Frontal cortex (tissue), 4 donors: ENCODE results near the gene CUL7. TPM values are rescaled to one million over a fixed set of nuclear protein-coding genes. Genes with fewer than 3 reads are reported as not detected.
A peak's percentile ranks its signal among the peaks of the same experiment; 100 is the strongest.
"Not testable (repeated sequence)": the region's sequence is repeated elsewhere in the genome, so short reads cannot be mapped to it uniquely, and the experiment has no call there.

Experiments
- DNase-seq, 2 donors: peaks; one replicate each; pipeline ENCODE4 v3.0.0; 2012; ENCODE audit warnings: low spot score in 2 of 2
- FAIRE-seq: peaks from 2 replicates; lab custom pipeline; 2012; peaks lifted over from hg19 to GRCh38; lab: Jason Lieb, UNC
- total RNA-seq: library from RNA; depleted of rRNA; stranded (reverse); fragments of >200 nt; gene quantifications from one replicate; pipeline ENCODE4 v1.2.3, GENCODE V29; 2014
- donor health status: control.
- donor health status: control.
- donor health status: control.

CUL7 gene
- total RNA-seq, 1 donor from 2014 or later = 12.6 TPM

DNA sequence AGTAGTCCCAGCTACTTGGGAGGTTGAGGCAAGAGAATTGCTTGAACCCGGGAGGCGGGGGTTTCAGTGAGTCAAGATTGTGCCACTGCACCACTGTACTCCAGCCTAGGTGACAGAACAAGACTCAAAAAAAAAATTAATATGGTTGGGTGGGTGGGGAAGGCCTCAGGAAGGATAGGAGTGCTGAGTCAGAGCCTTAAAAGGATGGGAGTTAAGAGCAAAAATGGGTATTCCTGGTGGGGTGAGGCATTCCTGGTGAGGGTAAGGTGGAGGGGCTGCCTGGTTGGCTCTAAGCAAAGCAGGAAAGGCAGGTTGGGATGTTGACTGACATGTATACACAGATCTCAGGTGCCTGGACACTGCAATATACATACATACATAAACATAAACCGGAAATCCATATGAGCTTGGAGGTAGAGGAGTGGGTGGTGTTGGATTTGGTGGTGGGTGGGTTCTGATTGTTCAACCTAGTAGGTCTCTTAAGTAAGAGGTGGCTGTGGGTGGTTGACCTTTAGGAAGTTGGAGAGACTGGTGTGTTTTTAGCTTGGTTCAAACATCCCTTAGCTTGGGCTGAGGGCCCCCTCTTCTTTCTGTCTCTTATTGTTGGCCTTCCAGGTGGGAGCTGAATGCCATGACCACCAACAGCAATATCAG lies 33.5 kb downstream of the CUL7 start:
- DNase-seq (no peak), FAIRE-seq (no peak)

DNA sequence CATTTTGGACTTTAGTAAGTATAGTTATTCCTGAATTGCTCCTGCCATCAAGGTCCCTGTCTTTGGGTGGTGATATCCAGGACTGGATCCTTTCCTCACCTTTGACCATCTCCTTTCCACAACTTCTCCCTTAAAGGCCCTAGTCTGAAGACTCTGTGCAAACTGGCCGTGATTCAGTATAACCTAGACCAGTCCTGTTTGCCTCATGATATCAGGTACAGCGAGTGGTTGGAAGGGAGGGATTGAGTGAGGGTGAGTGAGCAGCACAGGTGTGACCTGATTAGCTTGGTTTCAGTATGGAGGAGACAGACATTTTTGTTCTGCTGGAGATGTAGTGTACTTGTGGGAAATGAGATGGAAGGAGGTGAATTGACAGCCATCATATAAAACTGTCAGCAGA lies 34.5 kb downstream of the CUL7 start:
- FAIRE-seq (no peak), DNase-seq (no peak)

DNA sequence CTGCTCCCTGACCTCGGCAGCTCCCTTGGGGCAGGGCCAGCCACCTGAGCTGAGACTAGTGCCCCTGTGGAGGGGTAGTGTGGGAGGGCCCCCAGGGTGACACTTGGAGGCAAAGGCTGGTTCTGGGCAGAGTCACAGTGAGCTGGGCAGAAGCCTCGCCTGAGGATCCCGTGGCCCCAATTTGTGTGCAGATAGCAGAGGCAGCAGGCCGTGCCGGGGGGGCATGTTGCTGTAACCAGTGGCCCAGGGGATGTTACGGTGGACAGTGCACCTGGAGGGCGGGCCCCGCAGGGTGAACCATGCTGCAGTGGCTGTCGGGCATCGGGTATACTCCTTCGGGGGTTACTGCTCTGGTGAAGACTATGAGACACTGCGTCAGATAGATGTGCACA lies 36.7 kb downstream of the CUL7 start:
- DNase-seq = no peak
- FAIRE-seq = no peak

DNA sequence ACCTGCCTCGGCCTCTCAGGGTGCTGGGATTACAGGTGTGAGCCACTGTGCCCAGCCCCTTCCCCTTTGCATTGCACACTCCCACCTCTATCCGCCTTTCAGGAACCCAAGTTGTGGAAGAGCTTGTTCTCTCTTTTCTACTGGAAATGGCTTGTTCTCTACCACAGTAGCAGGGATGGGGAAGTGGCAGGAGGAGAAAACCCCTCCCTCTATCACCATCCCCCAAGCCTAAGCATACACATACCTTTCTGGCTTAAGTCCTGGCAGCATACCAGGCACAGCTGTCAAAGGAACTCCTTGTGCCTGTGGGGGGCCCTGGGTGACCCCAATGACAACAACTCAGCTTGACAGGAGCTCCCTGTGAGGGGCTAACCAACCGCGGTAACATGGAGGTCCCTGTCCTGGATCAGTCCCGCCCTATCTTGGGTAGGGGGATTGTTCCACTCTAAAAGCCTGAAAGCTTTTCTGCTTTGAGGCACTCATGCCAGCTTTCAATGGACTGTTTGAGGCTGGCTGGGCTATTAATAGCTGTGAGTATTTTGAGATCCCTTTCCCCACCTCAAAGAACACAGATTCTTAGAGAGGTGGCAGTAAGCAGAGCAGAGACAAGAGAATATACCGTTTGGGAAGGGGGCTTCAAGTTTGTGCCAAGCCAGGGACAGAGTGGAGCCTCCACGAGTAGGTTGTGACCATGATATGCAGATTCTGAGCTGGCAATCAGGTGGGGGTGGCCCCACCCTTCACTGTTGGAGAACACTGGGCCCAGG lies 37.3 kb downstream of the CUL7 start:
- no peak for FAIRE-seq
- DNase-seq = no peak

DNA sequence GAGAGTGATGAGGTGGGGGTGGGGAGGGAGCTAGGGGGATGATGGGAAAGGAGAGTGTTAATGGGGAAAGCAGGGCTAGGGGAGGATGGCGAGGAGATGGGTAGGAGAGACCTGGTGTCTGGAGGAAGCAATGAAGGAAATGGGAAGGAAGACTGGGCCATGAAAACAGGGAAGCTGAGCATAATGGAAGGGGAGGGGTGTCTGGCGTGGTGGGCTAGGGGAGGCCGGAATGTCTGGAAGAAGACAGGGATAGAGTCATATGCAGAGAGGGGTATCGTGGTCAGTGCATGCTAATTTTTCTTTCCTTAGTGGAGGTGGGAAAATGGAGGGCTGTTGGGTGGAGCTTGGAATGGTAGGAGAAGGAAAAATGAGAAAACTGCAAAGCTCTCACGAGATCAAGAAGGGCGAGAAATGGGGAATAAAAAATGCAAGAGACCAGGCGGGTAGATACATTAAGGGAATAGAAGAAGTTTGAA lies 39.2 kb downstream of the CUL7 start:
- FAIRE-seq (no peak), DNase-seq (no peak)

GRCh38 chr6:43013843-43014433 lies 39.7 kb downstream of the CUL7 start, which contains the start of the genes KLHDC3 and MEA1:
TSS of gene KLHDC3 (plus strand) at chr6:43014249. CDS start at chr6:43017193, 2,944 bp downstream.
TSS of gene MEA1 (minus strand) at chr6:43013946. CDS start at chr6:43013813, 133 bp downstream.
- FAIRE-seq (peak; percentile 81), DNase-seq (peak; percentile 97 to 99)

- FAIRE-seq (no peak), DNase-seq (no peak)
These were observed 40.4 kb downstream of the CUL7 start for GRCh38 chr6:43013097-43013842.

DNA sequence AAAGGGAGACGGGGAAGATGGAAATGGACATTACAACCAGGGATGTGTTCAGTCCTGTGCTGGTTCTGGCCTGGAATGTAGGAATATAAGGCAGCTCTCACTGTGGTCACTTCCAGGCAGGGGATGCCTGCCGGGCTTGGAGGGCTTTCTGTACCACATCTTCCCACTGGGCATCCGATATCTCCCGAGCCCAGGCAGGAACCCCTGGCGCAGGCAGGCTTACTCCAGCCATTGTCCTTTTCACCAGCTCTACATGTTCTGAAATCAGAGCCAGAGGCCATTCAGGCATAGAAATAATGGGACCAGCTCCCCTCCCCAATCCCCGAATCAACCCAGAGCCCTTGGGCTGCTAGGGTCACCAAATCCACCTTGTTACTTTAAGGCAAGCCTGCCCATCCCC lies 41.3 kb downstream of the CUL7 start:
- no peak for FAIRE-seq
- no peak for DNase-seq

DNA sequence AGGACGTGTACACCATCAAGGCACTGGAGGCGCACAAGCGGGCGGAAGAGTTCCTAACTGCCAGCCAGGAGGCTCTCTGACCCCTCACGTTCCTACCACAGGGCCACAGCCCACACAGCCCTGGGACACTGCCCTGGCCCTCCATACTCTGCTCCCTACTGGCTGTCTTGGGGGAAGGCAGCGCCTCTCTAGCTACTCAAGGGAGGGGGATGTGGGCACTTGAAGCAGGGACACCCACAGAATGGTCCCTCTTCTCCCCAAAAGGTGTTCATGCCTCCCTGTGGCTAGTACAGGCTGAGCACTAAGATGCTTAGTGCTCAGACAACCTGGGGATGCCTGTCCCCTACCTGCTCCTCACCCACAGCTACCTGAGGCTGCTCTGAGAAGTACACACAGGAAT lies 42.4 kb downstream of the CUL7 start:
- DNase-seq (no peak), FAIRE-seq (no peak)

GRCh38 chr6:43009124-43009523 lies 44.5 kb downstream of the CUL7 start:
- DNase-seq = no peak

DNA sequence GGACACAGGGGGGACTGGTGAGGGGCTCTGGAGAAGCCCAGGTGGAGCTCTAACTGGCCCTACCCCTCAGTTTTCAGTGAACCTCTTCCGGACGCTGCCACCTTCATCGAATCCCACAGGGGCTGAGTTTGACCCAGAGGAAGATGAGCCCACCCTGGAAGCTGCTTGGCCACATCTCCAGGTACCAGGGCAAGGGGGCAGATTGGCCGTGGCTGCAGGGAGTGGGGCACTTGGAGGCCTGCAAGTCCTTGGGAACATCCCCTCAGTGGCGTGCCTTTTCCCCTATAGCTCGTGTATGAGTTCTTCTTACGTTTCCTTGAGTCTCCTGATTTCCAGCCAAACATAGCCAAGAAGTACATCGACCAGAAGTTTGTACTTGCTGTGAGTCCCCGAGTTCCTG lies 46.5 kb downstream of the CUL7 start:
- FAIRE-seq (no peak), DNase-seq (no peak)

More at GRCh38 chr6:43009124-43009523, 44.5 kb downstream of the CUL7 start:
- FAIRE-seq = no peak

DNA sequence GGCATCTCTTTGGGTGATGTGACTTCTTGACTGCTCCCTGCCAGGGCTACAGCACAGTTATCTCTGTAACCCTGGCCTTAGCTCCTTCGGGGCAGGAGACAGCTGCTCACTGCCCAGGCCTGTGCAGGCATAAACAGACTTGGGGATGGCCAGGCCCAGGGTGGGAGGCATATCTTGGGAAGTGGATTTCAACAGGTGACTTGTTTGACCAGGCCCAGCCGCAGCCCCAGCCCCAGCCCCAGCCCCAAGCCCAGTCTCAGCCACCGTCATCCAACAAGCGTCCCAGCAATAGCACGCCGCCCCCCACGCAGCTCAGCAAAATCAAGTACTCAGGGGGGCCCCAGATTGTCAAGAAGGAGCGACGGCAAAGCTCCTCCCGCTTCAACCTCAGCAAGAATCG lies 47.4 kb downstream of the CUL7 start:
- DNase-seq (no peak), FAIRE-seq (no peak)

DNA sequence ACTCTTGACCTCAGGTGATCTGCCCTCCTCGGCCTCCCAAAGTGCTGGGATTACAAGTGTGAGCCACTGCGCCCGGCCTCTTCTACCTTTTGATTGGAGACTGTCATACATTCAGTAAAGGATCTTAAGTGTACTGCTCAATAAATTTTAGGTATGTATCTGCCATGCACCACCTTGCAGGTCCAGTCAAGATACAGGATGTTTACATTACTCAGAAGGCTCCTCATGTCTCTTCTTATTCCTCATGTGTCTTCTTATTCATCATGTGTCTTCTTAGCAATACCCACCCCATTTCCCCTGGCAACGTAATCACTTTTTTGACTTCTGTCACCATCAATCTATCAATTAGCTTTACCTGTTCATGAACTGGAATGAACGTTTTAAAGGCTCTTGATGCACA lies 47.8 kb downstream of the CUL7 start:
- FAIRE-seq = no peak
- DNase-seq = no peak

- DNase-seq (no peak), FAIRE-seq (no peak)
These were observed 51.8 kb downstream of the CUL7 start for GRCh38 chr6:43001843-43002242.

DNA sequence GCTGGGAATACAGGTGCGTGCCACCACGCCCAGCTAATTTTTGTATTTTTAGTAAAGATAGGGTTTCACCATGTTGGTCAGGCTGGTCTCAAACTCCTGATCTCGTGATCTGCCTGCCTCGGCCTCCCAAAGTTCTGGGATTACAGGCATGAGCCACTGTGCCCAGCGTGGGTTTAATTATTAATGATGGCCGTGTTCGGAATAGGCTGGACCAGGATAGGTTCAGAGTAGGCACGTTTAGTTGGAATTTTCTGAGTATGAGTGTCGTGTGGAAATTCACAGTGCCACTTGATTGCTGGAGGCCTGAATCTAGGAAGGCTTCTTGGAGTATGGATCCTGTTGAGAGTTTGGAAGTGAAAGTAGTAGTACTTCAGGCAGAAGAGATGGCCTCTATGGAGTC lies 55.4 kb downstream of the CUL7 start:
- not testable (repeated sequence) for FAIRE-seq, DNase-seq

DNA sequence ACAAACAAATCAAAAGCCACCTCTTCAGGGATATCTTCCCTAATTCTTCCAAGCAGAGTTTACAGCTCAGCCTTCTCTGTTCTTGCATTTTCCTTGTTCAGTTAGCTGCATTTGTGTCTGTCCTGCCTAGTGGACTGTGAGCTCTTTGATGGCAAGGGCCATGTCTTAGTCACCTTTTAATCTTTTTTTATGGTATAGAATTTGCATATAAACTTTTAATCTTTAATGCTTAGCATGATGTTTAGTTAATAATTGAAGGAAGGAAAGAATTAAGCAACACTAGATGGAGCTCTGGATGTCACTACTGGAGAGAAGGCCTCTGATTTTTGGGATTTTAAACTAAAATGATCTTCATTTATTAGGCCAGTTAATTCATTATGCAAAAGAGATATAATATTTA lies 57.1 kb downstream of the CUL7 start:
- no peak for DNase-seq
- no peak for FAIRE-seq

DNA sequence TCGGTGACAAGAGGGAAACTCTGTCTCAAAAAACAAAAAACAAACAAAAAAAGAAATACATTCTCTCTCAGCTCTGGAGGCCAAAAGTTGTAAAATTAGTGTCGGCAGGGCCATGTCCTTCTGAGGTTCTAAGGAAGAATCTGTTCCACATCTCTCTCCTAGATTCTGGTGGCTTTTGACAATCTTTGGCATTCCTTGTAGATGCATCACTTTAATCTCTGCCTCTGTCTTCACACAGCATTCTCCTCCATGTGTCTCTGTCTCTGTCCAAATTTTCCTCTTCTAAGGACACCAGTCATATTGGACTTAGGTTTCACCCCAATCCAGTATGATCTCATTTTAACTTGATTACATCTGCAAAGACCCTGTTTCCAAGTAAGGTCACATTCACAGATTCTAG lies 60.2 kb downstream of the CUL7 start:
- no peak for FAIRE-seq

GRCh38 chr6:42989923-42990322 lies 63.7 kb downstream of the CUL7 start:
- DNase-seq (no peak), FAIRE-seq (no peak)

More for the DNA sequence above, 60.2 kb downstream of the CUL7 start:
- DNase-seq = no peak

- DNase-seq (no peak), FAIRE-seq (no peak)
These were observed 65.1 kb downstream of the CUL7 start for GRCh38 chr6:42988486-42989020.
